ENCODE measurements around the gene CRBN. TPM values are rescaled to one million over a fixed set of nuclear protein-coding genes. Genes with fewer than 3 reads are reported as not detected.
A peak's percentile ranks its signal among the peaks of the same experiment; 100 is the strongest.

The CRBN gene
- total RNA-seq, 2 experiments from 2014 or later = 39.8 to 42.5 TPM

- H3K4me1 Mint-ChIP-seq = peaks cover 21% of the 10 kb centered on the region
- H3K36me3 Mint-ChIP-seq = no peaks in the 10 kb centered on the region
- DNase-seq = no peak
- peaks cover 3% of the 10 kb centered on the region for H3K27me3 Mint-ChIP-seq
- no peak overlapping the region for H3K4me3 Mint-ChIP-seq
- no peak for ATAC-seq
- no peaks in the 10 kb centered on the region for H3K9me3 Mint-ChIP-seq (ENCODE audit: low read depth)
- CTCF ChIA-PET = no interaction called here
- no peak overlapping the region for H3K27ac Mint-ChIP-seq
Measured at GRCh38 chr3:3117651-3118050, 61.8 kb downstream of the CRBN start.

- CTCF ChIA-PET = no interaction called here
- ATAC-seq (no peak), DNase-seq (no peak)
- Mint-ChIP-seq H3K4me1 (peaks cover 22% of the 10 kb centered on the region), H3K27me3 (peaks cover 3% of the 10 kb centered on the region), H3K9me3 (ENCODE audit: low read depth) (no peaks in the 10 kb centered on the region), H3K27ac (no peak overlapping the region), H3K36me3 (no peaks in the 10 kb centered on the region), H3K4me3 (no peak overlapping the region)
Measured at GRCh38 chr3:3113042-3113709, 66.3 kb downstream of the CRBN start.

GRCh38 chr3:3110749-3111361 lies 68.6 kb downstream of the CRBN start:
- CTCF ChIA-PET = no interaction called here
- H3K36me3 Mint-ChIP-seq = no peaks in the 10 kb centered on the region
- no peaks in the 10 kb centered on the region for H3K9me3 Mint-ChIP-seq (ENCODE audit: low read depth)
- H3K4me1 Mint-ChIP-seq = peaks cover 25% of the 10 kb centered on the region
- H3K27me3 Mint-ChIP-seq = peaks cover 7% of the 10 kb centered on the region
- no peak overlapping the region for H3K4me3 Mint-ChIP-seq
- DNase-seq = no peak
- ATAC-seq = no peak
- no peak overlapping the region for H3K27ac Mint-ChIP-seq

- Mint-ChIP-seq H3K36me3 (no peaks in the 10 kb centered on the region), H3K27ac (peak within 1 kb of the TSS; percentile 54), H3K4me1 (peaks cover 25% of the 10 kb centered on the region), H3K4me3 (no peak within 1 kb of the TSS), H3K27me3 (peaks cover 6% of the 10 kb centered on the region), H3K9me3 (ENCODE audit: low read depth) (no peaks in the 10 kb centered on the region)
- DNase-seq (no peak), ATAC-seq (peak; percentile 69)
- CTCF ChIA-PET = no interaction called here
Measured at GRCh38 chr3:3110299-3110630, 69.2 kb downstream of the CRBN start, which contains the start of gene IL5RA. IL5RA (minus strand) TSS chr3:3110374; CDS start chr3:3104984, 5,390 bp downstream.

GRCh38 chr3:3109407-3110298 lies 69.8 kb downstream of the CRBN start:
- no peaks in the 10 kb centered on the region for H3K9me3 Mint-ChIP-seq (ENCODE audit: low read depth)
- no peak for DNase-seq
- H3K27ac Mint-ChIP-seq = peak overlapping the region; percentile 54
- no peak overlapping the region for H3K4me3 Mint-ChIP-seq
- no peaks in the 10 kb centered on the region for H3K36me3 Mint-ChIP-seq
- H3K27me3 Mint-ChIP-seq = peaks cover 9% of the 10 kb centered on the region
- CTCF ChIA-PET = no interaction called here
- peak; percentile 72 for ATAC-seq
- H3K4me1 Mint-ChIP-seq = peaks cover 25% of the 10 kb centered on the region

- Mint-ChIP-seq H3K4me1 (peaks cover 21% of the 10 kb centered on the region), H3K9me3 (ENCODE audit: low read depth) (no peaks in the 10 kb centered on the region), H3K4me3 (no peak overlapping the region), H3K27me3 (peaks cover 9% of the 10 kb centered on the region), H3K27ac (no peak overlapping the region), H3K36me3 (no peaks in the 10 kb centered on the region)
- ATAC-seq (no peak), DNase-seq (no peak)
- CTCF ChIA-PET = no interaction called here
Measured at GRCh38 chr3:3107858-3108257, 71.6 kb downstream of the CRBN start.

GRCh38 chr3:3107181-3107580 lies 72.3 kb downstream of the CRBN start:
- no peaks in the 10 kb centered on the region for H3K9me3 Mint-ChIP-seq (ENCODE audit: low read depth)
- DNase-seq = no peak
- H3K27me3 Mint-ChIP-seq = peaks cover 9% of the 10 kb centered on the region
- no peak overlapping the region for H3K27ac Mint-ChIP-seq
- H3K36me3 Mint-ChIP-seq = no peaks in the 10 kb centered on the region
- peaks cover 21% of the 10 kb centered on the region for H3K4me1 Mint-ChIP-seq
- H3K4me3 Mint-ChIP-seq = no peak overlapping the region
- no peak for ATAC-seq
- CTCF ChIA-PET = no interaction called here

- H3K36me3 Mint-ChIP-seq = no peaks in the 10 kb centered on the region
- ATAC-seq (no peak), DNase-seq (no peak)
- H3K9me3 Mint-ChIP-seq (ENCODE audit: low read depth) = no peaks in the 10 kb centered on the region
- CTCF ChIA-PET = interaction anchor here (1.0 kb wide), 1 partner anchor 73 kb away, joined by 3 read pairs; no protein-coding TSS in a partner anchor
- H3K4me1 Mint-ChIP-seq = peaks cover 24% of the 10 kb centered on the region
- no peak overlapping the region for H3K27ac Mint-ChIP-seq
- H3K4me3 Mint-ChIP-seq = no peak overlapping the region
- H3K27me3 Mint-ChIP-seq = peaks cover 9% of the 10 kb centered on the region
Measured at GRCh38 chr3:3105815-3106214, 73.7 kb downstream of the CRBN start.

GRCh38 chr3:3105246-3105645 lies 74.2 kb downstream of the CRBN start:
- CTCF ChIA-PET = no interaction called here

GRCh38 chr3:3102751-3103150 lies 76.7 kb downstream of the CRBN start:
- peaks cover 6% of the 10 kb centered on the region for H3K4me1 Mint-ChIP-seq
- no peak overlapping the region for H3K27ac Mint-ChIP-seq
- no peak for ATAC-seq
- H3K27me3 Mint-ChIP-seq = peaks cover 9% of the 10 kb centered on the region
- no peak overlapping the region for H3K4me3 Mint-ChIP-seq
- CTCF ChIA-PET = no interaction called here
- H3K36me3 Mint-ChIP-seq = no peaks in the 10 kb centered on the region
- no peaks in the 10 kb centered on the region for H3K9me3 Mint-ChIP-seq (ENCODE audit: low read depth)
- DNase-seq = no peak

More at GRCh38 chr3:3105246-3105645, 74.2 kb downstream of the CRBN start:
- no peaks in the 10 kb centered on the region for H3K9me3 Mint-ChIP-seq (ENCODE audit: low read depth)
- DNase-seq (no peak), ATAC-seq (no peak)
- H3K4me1 Mint-ChIP-seq = peaks cover 18% of the 10 kb centered on the region
- H3K36me3 Mint-ChIP-seq = no peaks in the 10 kb centered on the region
- H3K27ac Mint-ChIP-seq = no peak overlapping the region
- no peak overlapping the region for H3K4me3 Mint-ChIP-seq
- H3K27me3 Mint-ChIP-seq = peaks cover 9% of the 10 kb centered on the region

- Mint-ChIP-seq H3K27ac (no peak overlapping the region), H3K4me1 (peaks cover 3% of the 10 kb centered on the region), H3K4me3 (no peak overlapping the region), H3K9me3 (ENCODE audit: low read depth) (no peaks in the 10 kb centered on the region), H3K27me3 (peaks cover 10% of the 10 kb centered on the region), H3K36me3 (no peaks in the 10 kb centered on the region)
- CTCF ChIA-PET = no interaction called here
- DNase-seq (no peak), ATAC-seq (no peak)
Measured at GRCh38 chr3:3101660-3102458, 77.6 kb downstream of the CRBN start.
